GM18511 (cell line): ENCODE measurements around the gene CTIF.

Experiments used
- ATAC-seq: cut with Tn5 transposase; IDR thresholded peaks from one replicate; pipeline ENCODE4 v1.9.1; 2021; ENCODE audit warnings: mild to moderate bottlenecking, moderate library complexity; ENCODE audit not compliant: unreplicated experiment

The CTIF gene

DNA sequence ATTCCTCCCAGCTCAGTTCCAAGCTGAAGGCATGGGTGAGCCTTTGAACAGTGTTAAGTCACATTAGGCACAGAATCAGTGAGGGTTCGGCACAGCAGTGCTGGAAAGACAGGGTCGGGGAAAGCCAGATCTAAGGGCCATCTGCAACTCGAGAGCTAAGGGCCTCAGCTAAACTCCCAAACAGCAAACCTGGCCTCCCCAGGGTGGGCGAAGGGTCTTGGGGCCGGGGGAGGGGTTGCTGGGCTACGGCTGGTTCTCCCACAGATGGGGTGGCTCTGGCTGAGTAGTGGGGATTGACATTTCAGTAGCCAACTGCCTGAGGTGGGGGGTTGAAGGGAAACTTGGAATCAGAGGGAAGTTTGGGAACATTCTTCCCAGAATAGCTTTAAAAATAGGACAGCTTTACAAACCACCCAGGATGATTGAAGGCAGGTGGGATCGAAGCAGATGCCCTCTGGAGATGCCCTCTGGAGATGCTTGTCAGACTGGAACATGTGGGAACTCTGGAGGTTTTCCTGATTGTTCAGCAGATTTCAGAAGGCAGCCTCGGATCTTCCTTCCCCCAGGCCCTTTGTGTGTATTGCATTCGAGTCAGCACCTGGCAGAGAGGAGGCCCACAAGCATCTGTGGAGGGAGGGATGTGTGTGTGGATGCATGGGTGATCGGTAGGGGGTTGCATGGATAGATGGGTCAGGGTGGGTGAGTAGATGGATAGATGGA lies 255.6 kb downstream of the CTIF start:
- no peak for ATAC-seq

DNA sequence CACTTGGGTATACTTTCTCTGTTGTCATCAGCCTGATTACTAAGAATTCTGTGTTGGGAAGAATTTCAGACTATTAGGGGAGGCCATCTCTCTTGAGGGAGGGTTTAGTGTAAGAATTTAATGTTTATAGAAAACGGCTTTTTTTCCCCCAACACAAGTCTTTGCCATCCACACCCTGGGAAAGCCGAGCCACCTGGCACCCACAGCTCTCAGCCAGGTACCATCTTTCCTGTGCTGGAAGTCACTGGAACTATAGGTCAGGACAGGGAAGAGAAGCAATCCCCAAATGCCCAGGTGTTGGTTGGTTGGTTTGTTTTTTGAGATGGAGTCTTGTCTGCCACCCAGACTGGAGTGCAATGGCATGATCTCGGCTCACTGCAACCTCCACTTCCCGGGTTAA lies 256.9 kb downstream of the CTIF start:
- no peak for ATAC-seq

- no peak for ATAC-seq
Measured at GRCh38 chr18:48796491-48797205, 257.8 kb downstream of the CTIF start.

DNA sequence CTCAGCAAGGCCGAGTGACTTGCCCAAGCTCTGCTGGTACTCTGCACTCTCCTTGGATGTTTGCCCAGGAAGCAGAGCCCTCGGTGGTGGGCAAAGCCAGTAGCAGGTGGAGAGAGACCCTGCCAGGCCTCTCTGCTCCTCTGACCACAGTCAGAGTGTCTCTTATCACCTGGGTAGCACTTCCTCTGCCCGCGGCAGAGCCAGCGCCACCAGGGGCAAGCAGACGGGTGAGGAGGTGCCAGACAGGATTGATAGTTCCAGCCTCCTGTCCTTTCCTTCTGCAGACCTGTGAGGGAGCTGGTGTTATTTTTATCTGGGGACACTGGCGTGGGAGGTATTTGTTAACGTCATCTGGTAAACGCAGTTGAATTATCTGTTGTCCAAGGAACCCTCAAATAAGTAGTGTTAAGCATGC lies 259.0 kb downstream of the CTIF start:
- no peak for ATAC-seq

GRCh38 chr18:48798334-48799245 lies 259.8 kb downstream of the CTIF start:
- no peak for ATAC-seq

- no peak for ATAC-seq
Measured at GRCh38 chr18:48799724-48800315, 261.0 kb downstream of the CTIF start.

- ATAC-seq = no peak
Measured at GRCh38 chr18:48800466-48800865, 261.6 kb downstream of the CTIF start.

- ATAC-seq = peak; percentile 68
Measured at GRCh38 chr18:48800876-48801727, 262.3 kb downstream of the CTIF start.

DNA sequence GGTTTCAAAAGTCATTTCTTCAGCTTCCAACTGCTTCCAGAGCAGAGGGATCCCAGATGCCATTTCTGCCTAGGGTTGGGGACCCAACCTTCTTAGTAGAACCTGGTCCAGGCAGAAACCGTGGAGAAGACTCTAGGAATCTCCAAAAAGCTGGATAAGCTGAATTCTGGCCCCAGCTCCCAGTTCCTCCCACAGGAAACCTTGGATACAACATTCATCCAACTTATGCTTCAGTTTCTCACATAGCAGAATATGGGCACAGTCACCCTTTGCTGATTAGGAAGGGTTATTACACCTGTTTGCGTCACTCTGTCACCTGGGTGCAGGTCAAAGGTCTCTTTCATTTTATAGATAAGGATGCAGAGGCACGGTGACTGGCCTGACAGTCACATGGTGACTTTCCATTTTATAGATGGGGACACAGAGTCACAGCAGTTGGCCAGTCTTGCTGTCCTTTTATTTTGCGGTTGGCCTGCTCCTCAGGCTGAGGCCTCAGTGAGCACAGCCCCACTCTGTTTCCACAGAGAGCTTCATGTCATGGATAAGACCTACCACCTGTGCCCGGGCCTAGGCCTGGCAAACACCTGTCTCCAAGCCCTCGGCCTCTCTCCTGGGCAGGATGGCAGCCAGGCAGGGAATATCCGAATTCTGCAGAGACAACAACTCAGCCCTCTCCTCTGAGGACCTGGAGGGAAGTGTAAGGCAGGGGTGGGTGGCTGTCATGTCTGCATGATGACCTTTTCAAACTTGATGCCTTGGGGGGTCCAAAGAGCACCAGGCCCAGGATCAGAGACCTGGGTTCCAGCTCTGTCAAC lies 263.1 kb downstream of the CTIF start:
- ATAC-seq = no peak

DNA sequence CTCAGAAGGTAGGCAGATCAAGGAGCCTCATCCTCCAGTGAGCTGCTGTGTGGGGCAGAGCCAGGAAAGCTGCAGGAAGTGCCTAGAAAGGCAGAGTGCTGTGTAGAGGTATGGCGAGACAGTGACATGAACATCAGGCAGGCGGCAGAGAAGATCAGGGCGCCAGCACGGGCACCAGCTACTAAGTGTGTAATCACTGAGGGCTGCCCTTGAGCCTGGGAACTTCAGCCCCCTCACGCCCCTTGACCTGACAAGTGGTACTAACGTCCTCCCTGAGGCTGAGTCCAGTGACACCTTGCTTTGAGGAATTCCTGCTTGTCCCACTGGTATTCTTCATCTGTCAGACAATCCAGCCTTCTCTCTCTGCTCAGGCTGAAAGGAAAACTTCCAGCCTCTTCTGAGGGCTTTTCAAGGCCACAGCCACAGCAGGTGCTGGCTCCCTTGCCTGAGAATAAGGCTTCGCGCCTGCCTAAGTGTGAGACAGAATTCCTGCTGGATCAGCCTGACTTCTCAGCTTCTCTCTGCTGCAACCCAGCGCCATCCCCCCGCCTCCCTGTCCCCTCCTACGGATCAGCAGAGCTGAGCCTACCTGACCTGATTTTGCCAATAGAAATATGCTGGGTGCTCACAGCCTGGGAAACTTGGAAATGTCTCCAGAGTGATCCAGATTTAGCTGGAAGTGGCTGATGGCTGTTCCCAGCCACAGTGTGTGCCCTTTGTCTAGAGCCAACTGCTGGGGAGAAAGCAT lies 263.9 kb downstream of the CTIF start:
- ATAC-seq = no peak

- no peak for ATAC-seq
Measured at GRCh38 chr18:48803518-48803917, 264.7 kb downstream of the CTIF start.

GRCh38 chr18:48803951-48804855 lies 265.4 kb downstream of the CTIF start:
- ATAC-seq = no peak

DNA sequence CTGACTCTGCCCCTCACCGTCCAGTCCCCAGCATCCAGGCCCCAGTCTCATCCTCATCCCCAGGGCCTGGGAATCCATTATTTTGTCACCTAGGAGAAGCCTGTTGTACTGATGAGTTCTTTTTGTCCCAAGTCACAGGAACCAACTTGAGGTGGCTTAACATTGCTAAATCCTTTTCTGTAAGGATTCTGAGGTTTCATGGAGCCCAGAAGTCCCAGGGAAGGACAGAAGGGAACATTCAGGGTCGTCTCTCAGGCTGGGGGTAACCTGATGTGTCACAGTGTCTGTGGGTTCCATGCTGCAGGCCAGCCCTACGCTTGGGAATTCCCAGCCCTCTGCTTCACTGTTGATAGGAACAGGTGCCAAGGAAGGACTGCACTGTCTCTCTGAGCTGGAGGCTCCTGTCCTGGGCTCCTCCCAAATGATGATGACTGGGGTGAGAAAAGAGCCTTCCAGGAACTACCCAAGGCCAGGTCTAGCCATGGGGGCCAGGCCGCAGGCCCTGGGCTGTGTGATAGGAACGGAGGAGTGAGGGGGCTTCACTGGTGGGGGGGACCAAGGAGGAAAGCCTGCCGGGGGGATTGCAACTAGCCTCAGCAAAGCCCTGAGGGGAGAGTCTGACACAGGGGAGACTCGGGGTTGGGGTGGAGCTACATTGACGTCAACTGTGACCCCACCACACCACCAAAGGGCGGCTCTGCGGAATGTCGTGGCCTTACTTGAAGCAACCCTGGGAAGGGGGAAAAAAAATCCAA lies 266.2 kb downstream of the CTIF start:
- ATAC-seq = no peak

DNA sequence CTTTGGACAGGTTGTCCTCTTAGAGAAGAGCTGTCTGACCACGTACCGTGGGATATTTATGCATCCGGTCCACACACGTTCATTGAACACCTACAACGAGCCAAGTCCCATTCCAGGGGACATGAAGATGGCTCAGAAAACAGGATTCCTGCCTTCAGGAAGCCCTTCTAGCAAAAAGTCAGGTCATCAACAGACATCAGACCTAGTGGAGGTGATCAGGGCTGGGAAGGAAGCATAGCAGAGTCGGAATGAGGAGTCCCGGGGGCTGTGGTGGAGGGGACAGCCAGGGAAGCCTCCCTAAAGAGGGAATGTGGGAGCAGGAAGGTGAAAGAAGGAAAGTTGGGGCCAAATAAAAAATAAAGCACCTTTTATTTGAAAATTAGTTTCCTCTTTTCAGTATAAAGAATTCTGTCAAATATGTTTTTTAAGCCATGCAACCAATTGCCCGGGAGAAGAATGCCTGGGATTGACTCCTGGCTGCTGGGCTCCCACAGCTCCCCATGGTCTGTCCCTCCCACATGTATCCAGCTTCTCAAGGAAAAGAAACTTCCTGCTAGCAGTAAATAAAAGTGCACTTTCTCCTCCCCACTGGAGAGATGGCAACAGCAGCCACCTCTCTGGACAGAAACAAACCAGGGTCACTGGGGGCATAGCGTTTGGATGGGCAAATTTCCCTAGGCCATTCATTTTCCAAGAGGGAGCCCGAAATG lies 267.1 kb downstream of the CTIF start:
- no peak for ATAC-seq

DNA sequence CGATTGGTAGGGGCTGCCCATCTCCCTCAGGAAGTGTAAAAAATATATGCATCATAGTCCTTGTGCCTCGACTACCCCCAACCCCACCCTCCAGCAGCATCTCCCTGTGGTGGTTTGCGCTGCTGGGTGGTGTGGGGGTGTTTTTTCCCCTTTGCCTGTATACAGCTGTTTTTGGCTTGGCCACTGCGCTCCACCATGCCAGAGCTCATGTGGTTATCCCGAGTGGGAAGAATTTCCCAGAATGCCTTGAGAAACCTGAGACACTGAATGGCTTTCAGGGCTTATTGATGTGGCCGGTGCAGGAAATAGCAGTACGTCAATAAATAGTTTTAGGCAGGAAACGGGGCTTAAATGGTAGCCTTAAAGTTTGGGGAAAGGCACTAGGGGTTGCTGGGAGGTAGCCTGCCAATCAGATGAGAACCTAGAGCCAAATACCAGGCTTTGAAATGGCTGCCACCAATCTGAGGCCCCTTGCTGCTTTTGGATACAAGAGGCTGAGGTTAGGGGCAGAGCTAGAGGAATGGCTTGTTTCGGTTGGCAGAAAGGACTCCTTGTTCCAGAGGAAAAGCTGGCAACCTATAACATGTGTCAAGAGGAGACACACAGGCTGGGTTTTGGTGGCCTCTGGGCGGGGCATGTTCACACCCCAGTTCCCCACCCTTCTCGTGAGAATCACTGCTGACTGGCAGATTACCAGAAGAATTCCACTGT lies 267.9 kb downstream of the CTIF start:
- no peak for ATAC-seq

DNA sequence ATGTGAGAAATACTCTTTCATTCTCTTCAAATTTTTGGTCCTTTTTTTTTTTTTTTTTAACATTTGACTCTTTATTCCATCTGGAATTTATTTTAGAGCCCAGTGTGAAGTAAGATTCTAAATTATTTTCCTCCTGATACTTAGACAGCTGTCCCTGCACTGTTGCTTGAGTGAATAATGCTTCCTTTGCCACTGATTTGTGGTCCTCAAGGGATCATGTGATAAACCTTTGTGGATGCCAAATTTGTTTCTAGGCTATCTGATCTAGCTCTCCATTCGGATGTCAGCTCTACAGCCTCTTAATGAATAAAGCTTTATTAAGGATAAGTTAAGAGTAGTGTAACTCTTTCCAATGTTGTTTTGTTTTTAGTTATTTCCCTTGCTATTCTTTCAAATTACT lies 269.6 kb downstream of the CTIF start:
- ATAC-seq = no peak
